SK-N-SH (cell line): ENCODE data around the gene SETD4. TPM values are rescaled to one million over a fixed set of nuclear protein-coding genes. Genes with fewer than 3 reads are reported as not detected.

Experiments
- CTCF ChIA-PET: fragments of 300-600, 350-600 bp; formaldehyde crosslinking; extraction: SDS; loops from one replicate; lab custom pipeline; 2021; lab: Yijun Ruan, JAX
- POLR2A ChIA-PET: fragments of 350-600 bp; sonication (Branson Sonifier 250); formaldehyde crosslinking; extraction: SDS; loops from one replicate; lab custom pipeline; 2020; ENCODE audit warnings: antibody characterized with exemption, inconsistent platforms; lab: Yijun Ruan, JAX
- DNase-seq: peaks from one replicate; pipeline ENCODE4 v3.0.0; 2012
- H2AFZ ChIP-seq: fragments of 200-600 bp; sonication (generic); 2 replicates; pipeline ENCODE4 v1.8.1; 2016; ENCODE audit warnings: antibody characterized with exemption, mild to moderate bottlenecking, low read depth
- H3F3A ChIP-seq: fragments of 200-600 bp; sonication (generic); replicated peaks from 2 replicates; pipeline ENCODE3; 2016; ENCODE audit warnings: antibody characterized with exemption, mild to moderate bottlenecking; ENCODE audit not compliant: insufficient read depth
- H3K27ac ChIP-seq, 2 experiments: fragments of 200-500 bp in 1 of 2; fragments of 200-600 bp in 1 of 2; sonication (Bioruptor generic) in 1 of 2; sonication (generic), shearing (Covaris generic) in 1 of 2; 2 replicates each; pipeline versions ENCODE4 v1.5.1 to v1.6.1; 2014 to 2016; ENCODE audit warnings: low read depth in 2 of 2, inconsistent platforms in 1 of 2, low read length in 1 of 2, mild to moderate bottlenecking in 1 of 2, mixed read lengths in 1 of 2
- H3K27me3 ChIP-seq: fragments of 200-600 bp; sonication (generic), shearing (Covaris generic); 2 replicates; pipeline ENCODE4 v1.6.1; 2016; ENCODE audit warnings: mixed run types; ENCODE audit not compliant: insufficient read depth
- H3K36me3 ChIP-seq, 2 experiments: fragments of 200-500 bp in 1 of 2; fragments of 200-600 bp in 1 of 2; sonication (Bioruptor generic) in 1 of 2; sonication (generic) in 1 of 2; replicated peaks in 1 of 2; 2 replicates each; pipeline versions ENCODE3 to v1.5.1; 2014 to 2016; ENCODE audit warnings: low read length in 1 of 2, mild to moderate bottlenecking in 1 of 2; ENCODE audit not compliant: insufficient read depth in 2 of 2, control insufficient read depth in 1 of 2
- H3K4me1 ChIP-seq, 2 experiments: fragments of 200-500 bp in 1 of 2; fragments of 200-600 bp in 1 of 2; sonication (Bioruptor generic) in 1 of 2; sonication (generic), shearing (Covaris generic) in 1 of 2; 2 replicates each; pipeline versions ENCODE4 v1.5.1 to v1.6.1; 2014 to 2016; ENCODE audit warnings: low read depth in 1 of 2, low read length in 1 of 2, mixed run types in 1 of 2; ENCODE audit not compliant: insufficient read depth in 2 of 2, control insufficient read depth in 1 of 2
- H3K4me2 ChIP-seq: fragments of 200-600 bp; sonication (generic), shearing (Covaris generic); 2 replicates; pipeline ENCODE4 v1.6.1; 2017; ENCODE audit warnings: mixed run types
- H3K4me3 ChIP-seq, 2 experiments: fragments of 200-500 bp in 1 of 2; fragments of 200-600 bp in 1 of 2; sonication (Bioruptor generic) in 1 of 2; sonication (generic), shearing (Covaris generic) in 1 of 2; 2 replicates each; pipeline versions ENCODE4 v1.5.1 to v1.8.1; 2014 to 2016; ENCODE audit warnings: low read depth in 2 of 2, inconsistent platforms in 1 of 2, low read length in 1 of 2, mild to moderate bottlenecking in 1 of 2, mixed read lengths in 1 of 2, moderate library complexity in 1 of 2
- H3K79me2 ChIP-seq: fragments of 200-600 bp; sonication (generic); 2 replicates; pipeline ENCODE4 v1.8.1; 2017; ENCODE audit warnings: mild to moderate bottlenecking; ENCODE audit not compliant: insufficient read depth
- H3K9ac ChIP-seq: fragments of 200-600 bp; sonication (generic); 2 replicates; pipeline ENCODE4 v1.6.1; 2017; ENCODE audit warnings: mixed run types
- H3K9me2 ChIP-seq: fragments of 200-600 bp; sonication (generic); 2 replicates; pipeline ENCODE4 v1.6.1; 2017; ENCODE audit warnings: mixed run types
- H3K9me3 ChIP-seq: fragments of 200-600 bp; sonication (generic); 2 replicates; pipeline ENCODE4 v1.6.1; 2017; ENCODE audit warnings: mixed run types, mild to moderate bottlenecking, moderate library complexity
- H4K20me1 ChIP-seq: fragments of 200-600 bp; sonication (generic); 2 replicates; pipeline ENCODE4 v1.6.1; 2017; ENCODE audit warnings: mild to moderate bottlenecking, mixed run types; ENCODE audit not compliant: insufficient read depth
- EP300 ChIP-seq, 2 experiments: IDR thresholded peaks; 2 replicates each; pipeline versions ENCODE4 v1.4.0 to v1.6.1; 2012; ENCODE audit warnings: borderline replicate concordance in 1 of 2, low read depth in 1 of 2, low read length in 1 of 2
- EZH2phosphoT487 ChIP-seq: fragments of 200-600 bp; sonication (generic); IDR thresholded peaks from 2 replicates; pipeline ENCODE4 v1.6.1; 2017; ENCODE audit warnings: low read depth, mixed run types, mild to moderate bottlenecking, antibody characterized with exemption, moderate library complexity, borderline replicate concordance
- FOSL2 ChIP-seq: IDR thresholded peaks from 2 replicates; pipeline ENCODE4 v1.4.0; 2012; ENCODE audit warnings: low read depth, mild to moderate bottlenecking, moderate library complexity, borderline replicate concordance
- FOXM1 ChIP-seq: IDR thresholded peaks from 2 replicates; pipeline ENCODE4 v1.4.0; 2012; ENCODE audit warnings: low read depth, mild to moderate bottlenecking
- MAX ChIP-seq: IDR thresholded peaks from 2 replicates; pipeline ENCODE4 v1.4.0; 2012; ENCODE audit warnings: low read depth
- MEF2A ChIP-seq: IDR thresholded peaks from 2 replicates; pipeline ENCODE4 v1.4.0; 2012; ENCODE audit warnings: low read depth, borderline replicate concordance
- MXI1 ChIP-seq: IDR thresholded peaks from 2 replicates; pipeline ENCODE4 v1.6.1; 2012; ENCODE audit warnings: mild to moderate bottlenecking, low read depth, low read length, improper control_type of control experiment
- POLR2AphosphoS5 ChIP-seq: IDR thresholded peaks from 2 replicates; pipeline ENCODE4 v1.6.1; 2012; ENCODE audit warnings: low read depth, low read length
- RCOR1 ChIP-seq: fragments of 150-350 bp; IDR thresholded peaks from 2 replicates; pipeline ENCODE4 v1.6.1; 2017; ENCODE audit warnings: antibody characterized with exemption, low read length
- RFX5 ChIP-seq: IDR thresholded peaks from 2 replicates; pipeline ENCODE4 v1.6.1; 2012; ENCODE audit warnings: mild to moderate bottlenecking, improper control_type of control experiment, low read length
- RXRA ChIP-seq: IDR thresholded peaks from 2 replicates; pipeline ENCODE4 v1.4.0; 2012; ENCODE audit warnings: low read depth, mild to moderate bottlenecking, borderline replicate concordance
- SIN3A ChIP-seq: IDR thresholded peaks from 2 replicates; pipeline ENCODE4 v1.6.1; 2012; ENCODE audit warnings: low read depth, mild to moderate bottlenecking, low read length, moderate library complexity, borderline replicate concordance
- TAF1 ChIP-seq: IDR thresholded peaks from 2 replicates; pipeline ENCODE4 v1.6.1; 2012; ENCODE audit warnings: low read depth, mild to moderate bottlenecking, low read length, moderate library complexity, borderline replicate concordance
- ZBTB33 ChIP-seq: IDR thresholded peaks from 2 replicates; pipeline ENCODE4 v1.4.0; 2012; ENCODE audit warnings: low read depth, borderline replicate concordance
- WGBS: methylation state at CpG from one replicate; pipeline ENCODE4 v1.1.6; 2017; ENCODE audit warnings: low lambda C conversion rate; 5-methylcytosine and 5-hydroxymethylcytosine counted together
- polyA plus RNA-seq, 3 experiments: library from polyadenylated mRNA; depleted of rRNA; stranded (reverse); fragments of >200 nt; gene quantifications; 2 replicates each; pipeline ENCODE4 v1.2.3, GENCODE V29; 2012
- TF ChIP-seq, protein P1 (sequence below): fragments of 150-350 bp; IDR thresholded peaks from 2 replicates; pipeline ENCODE4 v1.6.1; 2016; ENCODE audit warnings: mild to moderate bottlenecking, low read depth, low read length
- TF ChIP-seq, protein P2 (sequence below): fragments of 150-350 bp; IDR thresholded peaks from 2 replicates; pipeline ENCODE4 v1.6.1; 2017; ENCODE audit warnings: antibody characterized with exemption, low read length, low read depth, borderline replicate concordance

The SETD4 gene
- polyA plus RNA-seq, 1 of the 3 experiments (the other 2 are of a cell fraction): 15.9 TPM

- ChIA-PET POLR2A (no interaction called here), CTCF (interaction anchor here (1.1 to 1.2 kb wide), 2 partner anchors 40 to 148 kb away, joined by 3 to 4 read pairs; no protein-coding TSS in a partner anchor)
Observed at GRCh38 chr21:35988416-35989137, 71.7 kb downstream of the SETD4 start.

More at GRCh38 chr21:35988416-35989137, 71.7 kb downstream of the SETD4 start:
- Histone ChIP-seq H3K4me2 (no peak overlapping the region), H3K4me3 (no peak overlapping the region), H3K9ac (no peak overlapping the region), H2AFZ (no peak overlapping the region), H3K27me3 (no peaks in the 10 kb centered on the region; the same call in 1 of the 2 replicates), H3F3A (no peaks in the 10 kb centered on the region), H3K9me3 (no peaks in the 10 kb centered on the region), H3K27ac (no peak overlapping the region), H3K36me3 (no peaks in the 10 kb centered on the region), H3K4me1 (no peaks in the 10 kb centered on the region), H3K79me2 (no peaks in the 10 kb centered on the region), H4K20me1 (no peaks in the 10 kb centered on the region), H3K9me2 (no peaks in the 10 kb centered on the region)
- no peak for TF ChIP-seq MXI1
- no peak for TF ChIP-seq RCOR1
- TF ChIP-seq MAX: no peak
- TF ChIP-seq FOSL2: no peak
- no peak for TF ChIP-seq ZBTB33
- TF ChIP-seq, protein P1, sequence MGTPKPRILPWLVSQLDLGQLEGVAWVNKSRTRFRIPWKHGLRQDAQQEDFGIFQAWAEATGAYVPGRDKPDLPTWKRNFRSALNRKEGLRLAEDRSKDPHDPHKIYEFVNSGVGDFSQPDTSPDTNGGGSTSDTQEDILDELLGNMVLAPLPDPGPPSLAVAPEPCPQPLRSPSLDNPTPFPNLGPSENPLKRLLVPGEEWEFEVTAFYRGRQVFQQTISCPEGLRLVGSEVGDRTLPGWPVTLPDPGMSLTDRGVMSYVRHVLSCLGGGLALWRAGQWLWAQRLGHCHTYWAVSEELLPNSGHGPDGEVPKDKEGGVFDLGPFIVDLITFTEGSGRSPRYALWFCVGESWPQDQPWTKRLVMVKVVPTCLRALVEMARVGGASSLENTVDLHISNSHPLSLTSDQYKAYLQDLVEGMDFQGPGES: no peak
- TF ChIP-seq FOXM1: no peak
- TF ChIP-seq MEF2A: no peak
- no peak for TF ChIP-seq EP300 (IDR thresholded peaks at IDR 0.05; ENCODE audit: borderline replicate concordance in 1 of 2, low read depth in 1 of 2, low read length in 1 of 2)
- no peak for TF ChIP-seq RXRA
- no peak for TF ChIP-seq TAF1
- no peak for TF ChIP-seq RFX5
- TF ChIP-seq, protein P2, sequence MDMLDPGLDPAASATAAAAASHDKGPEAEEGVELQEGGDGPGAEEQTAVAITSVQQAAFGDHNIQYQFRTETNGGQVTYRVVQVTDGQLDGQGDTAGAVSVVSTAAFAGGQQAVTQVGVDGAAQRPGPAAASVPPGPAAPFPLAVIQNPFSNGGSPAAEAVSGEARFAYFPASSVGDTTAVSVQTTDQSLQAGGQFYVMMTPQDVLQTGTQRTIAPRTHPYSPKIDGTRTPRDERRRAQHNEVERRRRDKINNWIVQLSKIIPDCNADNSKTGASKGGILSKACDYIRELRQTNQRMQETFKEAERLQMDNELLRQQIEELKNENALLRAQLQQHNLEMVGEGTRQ: no peak
- TF ChIP-seq EZH2phosphoT487: no peak
- TF ChIP-seq SIN3A: no peak
- no peak for TF ChIP-seq POLR2AphosphoS5
- DNase-seq: no peak
- WGBS: 35% methylated on average over 6 of the region's 6 CpGs
